ENCODE measurements around the gene CASQ1.

DNA sequence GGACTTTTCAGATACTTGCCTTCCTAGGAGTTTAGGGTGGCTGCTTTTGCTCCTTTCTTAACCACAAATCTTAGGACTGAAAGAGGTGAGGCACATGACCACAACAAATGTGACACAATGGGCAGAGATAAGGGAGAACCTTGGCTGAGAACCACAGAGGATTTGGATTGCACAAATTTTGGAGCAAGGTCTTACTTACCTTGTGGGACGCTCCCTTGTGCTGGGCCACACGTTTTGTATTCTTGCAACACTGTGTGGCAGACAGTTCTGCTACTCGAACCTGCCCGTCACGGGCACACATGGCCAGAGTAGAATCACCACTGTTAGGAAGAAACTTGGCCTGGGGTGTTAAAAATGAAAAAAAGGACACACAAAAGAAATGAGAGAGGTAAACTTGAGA, 48.0 kb downstream of the CASQ1 start:
- no peak for TF ChIP-seq SMC3 (conservative IDR thresholded peaks at IDR 0.05; ENCODE audit: poor library complexity)
- TF ChIP-seq RAD21 (conservative IDR thresholded peaks at IDR 0.05), result no peak
- TF ChIP-seq, protein P1, sequence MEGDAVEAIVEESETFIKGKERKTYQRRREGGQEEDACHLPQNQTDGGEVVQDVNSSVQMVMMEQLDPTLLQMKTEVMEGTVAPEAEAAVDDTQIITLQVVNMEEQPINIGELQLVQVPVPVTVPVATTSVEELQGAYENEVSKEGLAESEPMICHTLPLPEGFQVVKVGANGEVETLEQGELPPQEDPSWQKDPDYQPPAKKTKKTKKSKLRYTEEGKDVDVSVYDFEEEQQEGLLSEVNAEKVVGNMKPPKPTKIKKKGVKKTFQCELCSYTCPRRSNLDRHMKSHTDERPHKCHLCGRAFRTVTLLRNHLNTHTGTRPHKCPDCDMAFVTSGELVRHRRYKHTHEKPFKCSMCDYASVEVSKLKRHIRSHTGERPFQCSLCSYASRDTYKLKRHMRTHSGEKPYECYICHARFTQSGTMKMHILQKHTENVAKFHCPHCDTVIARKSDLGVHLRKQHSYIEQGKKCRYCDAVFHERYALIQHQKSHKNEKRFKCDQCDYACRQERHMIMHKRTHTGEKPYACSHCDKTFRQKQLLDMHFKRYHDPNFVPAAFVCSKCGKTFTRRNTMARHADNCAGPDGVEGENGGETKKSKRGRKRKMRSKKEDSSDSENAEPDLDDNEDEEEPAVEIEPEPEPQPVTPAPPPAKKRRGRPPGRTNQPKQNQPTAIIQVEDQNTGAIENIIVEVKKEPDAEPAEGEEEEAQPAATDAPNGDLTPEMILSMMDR (IDR thresholded peaks at IDR 0.05; ENCODE audit: poor library complexity, severe bottlenecking), result no peak
